ENCODE measurements around the gene AP5B1. TPM values are rescaled to one million over a fixed set of nuclear protein-coding genes. Genes with fewer than 3 reads are reported as not detected.

The AP5B1 gene
- total and polyA plus RNA-seq, 2 of the 8 experiments (the other 6 are each of a cell fraction or from before 2014, with no cell fraction given): 7.6 to 10.0 TPM

DNA sequence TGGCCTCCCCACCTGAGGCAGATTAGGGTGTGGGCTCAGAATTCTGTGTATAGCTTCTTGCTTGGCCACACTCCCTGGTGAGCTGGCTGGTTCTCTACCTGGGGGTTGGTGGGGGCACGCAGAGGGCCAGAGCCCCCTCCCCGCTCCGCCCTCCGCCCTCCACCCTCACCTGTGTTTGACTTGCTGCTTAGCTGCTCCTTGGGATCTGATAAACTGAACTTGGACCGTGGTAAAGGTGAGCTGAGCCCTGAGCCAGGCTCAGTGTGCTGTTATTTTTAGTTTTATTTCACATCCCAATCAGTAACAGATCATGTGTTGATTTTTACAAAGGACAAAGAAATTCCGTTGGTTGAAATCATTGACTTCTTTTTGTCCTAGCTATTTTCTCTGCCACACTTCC, 8.0 kb upstream of the AP5B1 start (continued):
- TF ChIP-seq CTBP2 (IDR thresholded peaks at IDR 0.05; ENCODE audit: borderline replicate concordance, insufficient read depth, insufficient read length, low read length): no peak
- no peak for TF ChIP-seq RFX5 (IDR thresholded peaks at IDR 0.05; ENCODE audit: borderline replicate concordance, low read depth, low read length)
- no peak for TF ChIP-seq KDM1A (IDR thresholded peaks at IDR 0.05; ENCODE audit: borderline replicate concordance, low read length)
